ENCODE data around the gene SLC8A3.

The SLC8A3 gene

GRCh38 chr14:70118064-70118463 is 70.7 kb downstream of the SLC8A3 start:
- TF ChIP-seq CTCF (IDR thresholded peaks at IDR 0.05; ENCODE audit: insufficient read depth, low read depth, low read length, missing control alignments) = no peak
- no peak overlapping the region for H3K4me3 ChIP-seq (ENCODE audit: low read depth, low read length)
- DNase-seq (ENCODE audit: low read depth) = no peak

DNA sequence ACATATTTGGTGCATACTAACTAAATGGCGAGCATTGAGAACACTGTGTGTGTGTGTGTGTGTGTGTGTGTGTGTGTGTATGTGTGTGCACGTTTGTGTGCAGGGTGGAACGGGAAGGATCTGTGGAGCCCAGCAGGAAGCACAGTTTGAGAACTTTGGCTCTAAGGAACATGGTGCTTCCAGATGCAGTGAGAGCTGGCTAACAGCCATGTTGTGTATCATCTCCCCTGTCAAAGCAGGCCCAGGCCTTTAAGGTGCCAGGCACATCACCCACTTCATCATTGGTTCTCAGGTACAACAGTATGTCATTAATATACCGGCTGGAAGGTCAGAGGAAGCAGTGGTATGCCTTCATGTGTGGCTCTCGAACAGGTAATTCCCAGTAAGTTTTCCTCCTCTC is 72.5 kb downstream of the SLC8A3 start:
- no peak for TF ChIP-seq CTCF (IDR thresholded peaks at IDR 0.05; ENCODE audit: insufficient read depth, low read depth, low read length, missing control alignments)
- no peak overlapping the region for H3K4me3 ChIP-seq (ENCODE audit: low read depth, low read length)

GRCh38 chr14:70114621-70115156 is 74.1 kb downstream of the SLC8A3 start:
- no peak for DNase-seq (ENCODE audit: low read depth)
- H3K4me3 ChIP-seq (ENCODE audit: low read depth, low read length) = no peak overlapping the region
- no peak for TF ChIP-seq CTCF (IDR thresholded peaks at IDR 0.05; ENCODE audit: insufficient read depth, low read depth, low read length, missing control alignments)

More for the DNA sequence above, 72.5 kb downstream of the SLC8A3 start:
- no peak for DNase-seq (ENCODE audit: low read depth)

- DNase-seq (ENCODE audit: low read depth) = no peak
- TF ChIP-seq CTCF (IDR thresholded peaks at IDR 0.05; ENCODE audit: insufficient read depth, low read depth, low read length, missing control alignments) = no peak
- H3K4me3 ChIP-seq (ENCODE audit: low read depth, low read length) = no peak overlapping the region
These were observed 75.5 kb downstream of the SLC8A3 start for GRCh38 chr14:70113211-70113610.

DNA sequence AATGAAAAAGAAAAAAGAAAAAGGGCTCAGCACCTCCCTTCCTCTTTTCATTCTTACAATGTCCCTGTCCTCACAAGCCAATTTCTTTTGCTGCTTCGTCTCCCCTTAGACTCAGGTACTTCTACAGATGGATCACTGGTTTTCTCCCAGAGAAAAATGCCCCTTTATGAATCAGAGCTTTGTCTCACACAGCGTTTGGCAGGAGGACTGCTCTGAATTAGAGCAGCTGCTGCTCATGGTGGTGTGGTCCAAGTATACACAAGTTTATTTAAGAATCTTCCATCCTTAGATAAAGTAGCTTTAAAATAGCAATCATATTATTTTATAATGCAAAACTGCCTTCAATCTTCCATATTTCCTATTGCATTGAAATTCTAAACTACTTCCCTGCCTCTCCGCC is 80.3 kb downstream of the SLC8A3 start:
- DNase-seq (ENCODE audit: low read depth) = no peak
- TF ChIP-seq CTCF (IDR thresholded peaks at IDR 0.05; ENCODE audit: insufficient read depth, low read depth, low read length, missing control alignments) = no peak
- no peak overlapping the region for H3K4me3 ChIP-seq (ENCODE audit: low read depth, low read length)

- H3K4me3 ChIP-seq (ENCODE audit: low read depth, low read length) = no peak overlapping the region
- DNase-seq (ENCODE audit: low read depth) = no peak
- no peak for TF ChIP-seq CTCF (IDR thresholded peaks at IDR 0.05; ENCODE audit: insufficient read depth, low read depth, low read length, missing control alignments)
These were observed 81.4 kb downstream of the SLC8A3 start for GRCh38 chr14:70107309-70107708.

DNA sequence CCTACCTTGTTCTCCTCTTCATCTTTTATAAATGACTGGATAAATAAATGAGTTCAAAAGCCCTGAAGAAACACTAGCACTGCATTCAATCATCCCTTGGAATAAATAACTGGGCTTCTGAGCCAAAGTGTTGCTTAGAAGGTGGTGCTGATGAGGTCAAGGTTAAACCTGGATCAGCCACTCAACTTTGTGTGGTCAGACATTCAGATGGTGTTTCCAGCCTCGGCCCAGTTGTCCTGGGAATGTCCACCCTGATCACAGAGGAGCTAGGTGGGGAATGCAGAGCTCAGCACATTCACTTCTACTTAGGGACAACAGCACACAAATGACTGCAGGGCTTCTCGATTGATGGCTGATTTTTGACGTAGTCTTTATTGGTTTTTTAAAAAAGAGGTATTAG is 88.7 kb downstream of the SLC8A3 start:
- TF ChIP-seq CTCF (IDR thresholded peaks at IDR 0.05; ENCODE audit: insufficient read depth, low read depth, low read length, missing control alignments) = no peak
- no peak for DNase-seq (ENCODE audit: low read depth)
- no peak overlapping the region for H3K4me3 ChIP-seq (ENCODE audit: low read depth, low read length)

Measured in GM12865 (cell line).